ENCODE data around the gene GABARAP. TPM values are rescaled to one million over a fixed set of nuclear protein-coding genes. Genes with fewer than 3 reads are reported as not detected.

GABARAP gene
- total and polyA plus RNA-seq, 2 donors (not counting 1 experiment from before 2014, with no cell fraction given): 173 to 1,154 TPM

DNA sequence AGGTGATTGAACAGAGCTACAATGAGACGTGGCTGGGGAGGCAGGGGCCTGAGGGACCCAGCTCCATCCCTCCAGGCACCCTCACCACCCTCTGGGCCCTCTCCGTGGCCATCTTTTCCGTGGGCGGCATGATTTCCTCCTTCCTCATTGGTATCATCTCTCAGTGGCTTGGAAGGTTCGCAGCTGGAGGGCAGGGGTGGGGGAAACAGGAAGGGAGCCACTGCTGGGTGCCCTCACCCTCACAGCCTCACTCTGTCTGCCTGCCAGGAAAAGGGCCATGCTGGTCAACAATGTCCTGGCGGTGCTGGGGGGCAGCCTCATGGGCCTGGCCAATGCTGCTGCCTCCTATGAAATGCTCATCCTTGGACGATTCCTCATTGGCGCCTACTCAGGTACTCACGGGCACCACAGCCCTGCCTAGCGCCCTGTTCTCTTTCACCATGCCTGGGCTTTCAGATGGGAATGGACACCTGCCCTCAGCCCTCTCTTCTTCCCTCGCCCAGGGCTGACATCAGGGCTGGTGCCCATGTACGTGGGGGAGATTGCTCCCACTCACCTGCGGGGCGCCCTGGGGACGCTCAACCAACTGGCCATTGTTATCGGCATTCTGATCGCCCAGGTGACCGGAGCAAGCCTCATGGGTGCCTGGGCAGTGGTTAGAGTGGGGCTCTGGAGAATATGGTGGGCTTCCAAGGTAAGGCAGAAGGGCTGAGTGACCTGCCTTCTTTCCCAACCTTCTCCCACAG, 41.4 kb upstream of the GABARAP start:
- H4K20me1 ChIP-seq (ENCODE audit: control insufficient read depth, extremely low read depth, insufficient read depth, low read length): no peaks in the 10 kb centered on the region
- no peak overlapping the region for H2AFZ ChIP-seq (ENCODE audit: low read length)
- no peaks in the 10 kb centered on the region for H3K9me3 ChIP-seq (ENCODE audit: control insufficient read depth, insufficient read depth, low read depth, low read length)
- no peak for DNase-seq (ENCODE audit: low read depth in 2 of 2)
- no peaks in the 10 kb centered on the region for H3K36me3 ChIP-seq (ENCODE audit: control insufficient read depth, insufficient read depth, low read length)
- H3K27me3 ChIP-seq (ENCODE audit: control insufficient read depth, insufficient read depth, low read length): peaks cover 34% of the 10 kb centered on the region
- H3K9ac ChIP-seq (ENCODE audit: insufficient read depth, low read length): no peak overlapping the region
- H3K4me2 ChIP-seq (ENCODE audit: extremely low read depth, insufficient read depth, low read length): no peak overlapping the region
- H3K27ac ChIP-seq (ENCODE audit: insufficient read depth, low read length): no peak overlapping the region
- H3K4me1 ChIP-seq (ENCODE audit: control insufficient read depth, extremely low read depth, insufficient read depth, low read length): peaks cover 8% of the 10 kb centered on the region
- no peak overlapping the region for H3K4me3 ChIP-seq (replicated peaks in 1 of 4; ENCODE audit: control extremely low read depth in 1 of 4, insufficient read depth in 1 of 4, low read depth in 3 of 4, low read length in 4 of 4)
- TF ChIP-seq CTCF (conservative IDR thresholded peaks at IDR 0.05 in 1 of 2, IDR thresholded peaks at IDR 0.05 in 1 of 2; ENCODE audit: low read depth in 1 of 2, low read length in 2 of 2) (no peak), EZH2 (IDR thresholded peaks at IDR 0.05; ENCODE audit: low read length, missing control alignments) (no peak)
- H3K79me2 ChIP-seq (ENCODE audit: control insufficient read depth, insufficient read depth, low read length): no peaks in the 10 kb centered on the region

GRCh38 chr17:7282752-7283321, 40.6 kb upstream of the GABARAP start:
- Histone ChIP-seq H3K9ac (ENCODE audit: insufficient read depth, low read length) (no peak overlapping the region), H4K20me1 (ENCODE audit: control insufficient read depth, extremely low read depth, insufficient read depth, low read length) (no peaks in the 10 kb centered on the region), H3K36me3 (ENCODE audit: control insufficient read depth, insufficient read depth, low read length) (no peaks in the 10 kb centered on the region), H3K4me2 (ENCODE audit: extremely low read depth, insufficient read depth, low read length) (no peak overlapping the region), H2AFZ (ENCODE audit: low read length) (no peak overlapping the region), H3K27me3 (ENCODE audit: control insufficient read depth, insufficient read depth, low read length) (peaks cover 34% of the 10 kb centered on the region), H3K27ac (ENCODE audit: insufficient read depth, low read length) (no peak overlapping the region), H3K9me3 (ENCODE audit: control insufficient read depth, insufficient read depth, low read depth, low read length) (no peaks in the 10 kb centered on the region), H3K4me3 (replicated peaks in 1 of 4; ENCODE audit: control extremely low read depth in 1 of 4, insufficient read depth in 1 of 4, low read depth in 3 of 4, low read length in 4 of 4) (no peak overlapping the region), H3K4me1 (ENCODE audit: control insufficient read depth, extremely low read depth, insufficient read depth, low read length) (peaks cover 8% of the 10 kb centered on the region), H3K79me2 (ENCODE audit: control insufficient read depth, insufficient read depth, low read length) (no peaks in the 10 kb centered on the region)
- DNase-seq (ENCODE audit: low read depth in 2 of 2): peak in 1 of 2 donors; percentile 22
- TF ChIP-seq CTCF (conservative IDR thresholded peaks at IDR 0.05 in 1 of 2, IDR thresholded peaks at IDR 0.05 in 1 of 2; ENCODE audit: low read depth in 1 of 2, low read length in 2 of 2): no peak
- TF ChIP-seq EZH2 (IDR thresholded peaks at IDR 0.05; ENCODE audit: low read length, missing control alignments): no peak

DNA sequence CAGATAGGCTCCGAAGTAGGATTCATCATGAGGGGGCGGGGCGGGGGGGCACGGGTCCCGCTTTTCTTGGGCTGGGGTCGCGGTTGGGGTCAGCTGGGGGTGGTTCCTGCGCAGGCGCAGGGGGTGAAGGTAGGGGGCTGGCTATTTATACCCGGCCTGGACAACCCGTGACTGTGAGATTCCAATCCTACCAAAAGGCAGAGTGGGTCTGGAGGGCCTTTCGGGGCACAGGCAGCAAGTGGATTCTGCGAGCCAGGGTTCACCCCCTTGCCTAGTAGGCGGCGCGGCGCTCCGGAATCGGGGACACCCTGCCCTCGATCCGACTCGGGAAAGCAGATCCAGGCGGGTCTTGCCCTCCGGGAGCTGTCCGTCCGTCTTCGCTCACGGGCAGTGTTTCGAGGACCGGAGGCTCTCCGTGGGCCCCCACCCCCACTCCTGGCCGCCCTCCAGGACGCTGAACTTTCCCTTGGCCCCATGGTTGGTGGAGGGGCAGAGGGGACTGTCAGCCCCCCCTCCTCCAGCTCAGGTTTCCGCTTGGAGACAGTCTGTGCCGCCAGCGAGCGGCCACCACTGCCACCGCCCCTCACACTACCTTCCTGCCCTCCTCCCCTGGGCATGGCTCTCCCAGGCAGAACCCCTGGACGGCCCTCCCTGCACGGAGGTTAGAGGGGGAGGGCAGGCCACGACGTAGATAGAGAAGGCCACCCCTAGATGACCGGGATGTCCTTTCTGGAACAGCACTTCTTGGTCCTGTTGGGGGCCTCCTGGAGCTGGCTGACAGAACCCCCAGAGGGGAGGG, 39.9 kb upstream of the GABARAP start:
- H3K4me1 ChIP-seq (ENCODE audit: control insufficient read depth, extremely low read depth, insufficient read depth, low read length): peaks cover 8% of the 10 kb centered on the region
- H3K27me3 ChIP-seq (ENCODE audit: control insufficient read depth, insufficient read depth, low read length): peaks cover 34% of the 10 kb centered on the region
- peak overlapping the region; percentile 17 to 53 (median 34) for H3K4me3 ChIP-seq (replicated peaks in 1 of 4; ENCODE audit: control extremely low read depth in 1 of 4, insufficient read depth in 1 of 4, low read depth in 3 of 4, low read length in 4 of 4)
- no peak for DNase-seq (ENCODE audit: low read depth in 2 of 2)
- H3K27ac ChIP-seq (ENCODE audit: insufficient read depth, low read length): no peak overlapping the region
- no peaks in the 10 kb centered on the region for H3K79me2 ChIP-seq (ENCODE audit: control insufficient read depth, insufficient read depth, low read length)
- H3K36me3 ChIP-seq (ENCODE audit: control insufficient read depth, insufficient read depth, low read length): no peaks in the 10 kb centered on the region
- no peak overlapping the region for H2AFZ ChIP-seq (ENCODE audit: low read length)
- H3K9me3 ChIP-seq (ENCODE audit: control insufficient read depth, insufficient read depth, low read depth, low read length): no peaks in the 10 kb centered on the region
- no peak overlapping the region for H3K4me2 ChIP-seq (ENCODE audit: extremely low read depth, insufficient read depth, low read length)
- no peak overlapping the region for H3K9ac ChIP-seq (ENCODE audit: insufficient read depth, low read length)
- peak; percentile 74 for TF ChIP-seq EZH2 (IDR thresholded peaks at IDR 0.05; ENCODE audit: low read length, missing control alignments)
- no peak for TF ChIP-seq CTCF (conservative IDR thresholded peaks at IDR 0.05 in 1 of 2, IDR thresholded peaks at IDR 0.05 in 1 of 2; ENCODE audit: low read depth in 1 of 2, low read length in 2 of 2)
- H4K20me1 ChIP-seq (ENCODE audit: control insufficient read depth, extremely low read depth, insufficient read depth, low read length): no peaks in the 10 kb centered on the region

Measured in fibroblast of lung (primary cell).